ENCODE measurements around the gene HS3ST4. TPM values are rescaled to one million over a fixed set of nuclear protein-coding genes. Genes with fewer than 3 reads are reported as not detected.
A peak's percentile ranks its signal among the peaks of the same experiment; 100 is the strongest.
"Not testable (repeated sequence)": the region's sequence is repeated elsewhere in the genome, so short reads cannot be mapped to it uniquely, and the experiment has no call there.

The HS3ST4 gene
- total RNA-seq, 1 donor from 2014 or later: 2.1 TPM

GRCh38 chr16:25734430-25735385 lies 42.9 kb downstream of the HS3ST4 start:
- ATAC-seq: no peak

- no peak for ATAC-seq
These were observed 43.9 kb downstream of the HS3ST4 start for GRCh38 chr16:25735645-25736044.

- no peak for ATAC-seq
These were observed 55.5 kb downstream of the HS3ST4 start for GRCh38 chr16:25747160-25747758.

- no peak for ATAC-seq
These were observed 56.4 kb downstream of the HS3ST4 start for GRCh38 chr16:25748092-25748654.

- peak; percentile 55 for ATAC-seq
These were observed 58.9 kb downstream of the HS3ST4 start for GRCh38 chr16:25750488-25751216.

GRCh38 chr16:25751230-25751835 lies 59.6 kb downstream of the HS3ST4 start:
- no peak for ATAC-seq

GRCh38 chr16:25764466-25764865 lies 72.7 kb downstream of the HS3ST4 start:
- no peak for ATAC-seq

- no peak for ATAC-seq
These were observed 79.5 kb downstream of the HS3ST4 start for GRCh38 chr16:25771216-25771615.

GRCh38 chr16:25771812-25772568 lies 80.2 kb downstream of the HS3ST4 start:
- ATAC-seq: no peak

- ATAC-seq: not testable (repeated sequence)
These were observed 84.5 kb downstream of the HS3ST4 start for GRCh38 chr16:25776214-25776613.

- ATAC-seq: no peak
These were observed 91.5 kb downstream of the HS3ST4 start for GRCh38 chr16:25783226-25783625.

GRCh38 chr16:25785361-25785760 lies 93.6 kb downstream of the HS3ST4 start:
- ATAC-seq: no peak

- ATAC-seq: no peak
These were observed 95.0 kb downstream of the HS3ST4 start for GRCh38 chr16:25786748-25787147.

- ATAC-seq: no peak
These were observed 96.9 kb downstream of the HS3ST4 start for GRCh38 chr16:25788637-25789036.

- ATAC-seq: no peak
These were observed 104.5 kb downstream of the HS3ST4 start for GRCh38 chr16:25796239-25796638.

- ATAC-seq: no peak
These were observed 106.3 kb downstream of the HS3ST4 start for GRCh38 chr16:25798065-25798464.

- ATAC-seq: no peak
These were observed 108.1 kb downstream of the HS3ST4 start for GRCh38 chr16:25799816-25800215.

- ATAC-seq: no peak
These were observed 120.5 kb downstream of the HS3ST4 start for GRCh38 chr16:25812215-25812614.

- no peak for ATAC-seq
These were observed 125.5 kb downstream of the HS3ST4 start for GRCh38 chr16:25817295-25817694.

- no peak for ATAC-seq
These were observed 126.1 kb downstream of the HS3ST4 start for GRCh38 chr16:25817876-25818275.

GRCh38 chr16:25823891-25824290 lies 132.1 kb downstream of the HS3ST4 start:
- ATAC-seq: peak; percentile 64

GRCh38 chr16:25827709-25828108 lies 135.9 kb downstream of the HS3ST4 start:
- no peak for ATAC-seq
